Endothelial cell (in vitro differentiated cells): ENCODE results near the gene GALNT11. TPM values are rescaled to one million over a fixed set of nuclear protein-coding genes. Genes with fewer than 3 reads are reported as not detected.

Experiments
- DNase-seq: peaks from one replicate; pipeline ENCODE4 v3.0.0; 2021; ENCODE audit warnings: low spot score
- H3K27ac Mint-ChIP-seq: one replicate; pipeline ENCODE4 v1.8.0; 2021; ENCODE audit warnings: mixed read lengths, inconsistent platforms; ENCODE audit not compliant: unreplicated experiment
- H3K27me3 Mint-ChIP-seq: one replicate; pipeline ENCODE4 v1.8.0; 2021; ENCODE audit warnings: mild to moderate bottlenecking, moderate library complexity, mixed read lengths, inconsistent platforms; ENCODE audit not compliant: unreplicated experiment
- H3K36me3 Mint-ChIP-seq: one replicate; pipeline ENCODE4 v1.8.0; 2021; ENCODE audit warnings: mild to moderate bottlenecking, low read depth, mixed read lengths, inconsistent platforms; ENCODE audit not compliant: unreplicated experiment
- H3K4me1 Mint-ChIP-seq: one replicate; pipeline ENCODE4 v1.8.0; 2021; ENCODE audit warnings: mild to moderate bottlenecking, mixed read lengths, inconsistent platforms; ENCODE audit not compliant: unreplicated experiment
- H3K4me3 Mint-ChIP-seq: one replicate; pipeline ENCODE4 v1.8.0; 2021; ENCODE audit warnings: mild to moderate bottlenecking, mixed read lengths, inconsistent platforms; ENCODE audit not compliant: unreplicated experiment
- H3K9me3 Mint-ChIP-seq: one replicate; pipeline ENCODE4 v1.8.0; 2021; ENCODE audit warnings: mixed read lengths, inconsistent platforms; ENCODE audit not compliant: unreplicated experiment
- total RNA-seq: library from RNA; stranded (reverse); fragmentation: NEBNext Ultra II Directional; extraction: Animal tissue kit (Norgen Biotek cat#: 25700); gene quantifications from one replicate; pipeline ENCODE4 v1.2.1, GENCODE V29; 2021; ENCODE audit not compliant: unreplicated experiment
- TF ChIP-seq, protein P1 (sequence below): fragments of 200-600 bp; sonication (generic); IDR thresholded peaks from one replicate; pipeline ENCODE4 v1.5.0; 2021; ENCODE audit warnings: antibody characterized with exemption; ENCODE audit not compliant: unreplicated experiment

GALNT11 gene
- total RNA-seq, 1 donor from 2014 or later, result 21.2 TPM

DNA sequence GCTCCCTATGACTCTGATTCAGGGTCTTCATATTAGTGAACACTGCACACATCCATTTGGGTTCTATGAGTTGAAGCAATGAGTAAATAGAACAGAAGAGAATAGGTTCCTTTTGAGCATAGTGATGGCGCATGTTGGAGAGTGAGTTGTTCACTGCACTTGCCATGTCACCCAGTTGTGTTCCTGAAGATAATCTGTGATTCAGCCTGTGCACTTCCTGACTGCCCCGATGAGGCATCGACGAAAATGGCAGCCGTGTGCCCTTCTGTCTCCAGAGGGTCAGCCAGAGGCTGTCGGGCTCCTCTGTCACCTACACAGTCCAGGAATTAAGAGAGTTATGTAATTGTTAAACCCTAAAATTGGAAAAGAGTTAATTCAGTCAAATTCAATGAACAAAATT lies 94.7 kb downstream of the GALNT11 start:
- peaks cover 3% of the 10 kb centered on the region for H3K27me3 Mint-ChIP-seq
- no peaks in the 10 kb centered on the region for H3K9me3 Mint-ChIP-seq
- H3K36me3 Mint-ChIP-seq, result peaks cover 37% of the 10 kb centered on the region
- no peak overlapping the region for H3K27ac Mint-ChIP-seq
- H3K4me1 Mint-ChIP-seq, result no peaks in the 10 kb centered on the region
- DNase-seq, result no peak
- no peak overlapping the region for H3K4me3 Mint-ChIP-seq
- TF ChIP-seq, protein P1, sequence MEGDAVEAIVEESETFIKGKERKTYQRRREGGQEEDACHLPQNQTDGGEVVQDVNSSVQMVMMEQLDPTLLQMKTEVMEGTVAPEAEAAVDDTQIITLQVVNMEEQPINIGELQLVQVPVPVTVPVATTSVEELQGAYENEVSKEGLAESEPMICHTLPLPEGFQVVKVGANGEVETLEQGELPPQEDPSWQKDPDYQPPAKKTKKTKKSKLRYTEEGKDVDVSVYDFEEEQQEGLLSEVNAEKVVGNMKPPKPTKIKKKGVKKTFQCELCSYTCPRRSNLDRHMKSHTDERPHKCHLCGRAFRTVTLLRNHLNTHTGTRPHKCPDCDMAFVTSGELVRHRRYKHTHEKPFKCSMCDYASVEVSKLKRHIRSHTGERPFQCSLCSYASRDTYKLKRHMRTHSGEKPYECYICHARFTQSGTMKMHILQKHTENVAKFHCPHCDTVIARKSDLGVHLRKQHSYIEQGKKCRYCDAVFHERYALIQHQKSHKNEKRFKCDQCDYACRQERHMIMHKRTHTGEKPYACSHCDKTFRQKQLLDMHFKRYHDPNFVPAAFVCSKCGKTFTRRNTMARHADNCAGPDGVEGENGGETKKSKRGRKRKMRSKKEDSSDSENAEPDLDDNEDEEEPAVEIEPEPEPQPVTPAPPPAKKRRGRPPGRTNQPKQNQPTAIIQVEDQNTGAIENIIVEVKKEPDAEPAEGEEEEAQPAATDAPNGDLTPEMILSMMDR, result no peak

DNA sequence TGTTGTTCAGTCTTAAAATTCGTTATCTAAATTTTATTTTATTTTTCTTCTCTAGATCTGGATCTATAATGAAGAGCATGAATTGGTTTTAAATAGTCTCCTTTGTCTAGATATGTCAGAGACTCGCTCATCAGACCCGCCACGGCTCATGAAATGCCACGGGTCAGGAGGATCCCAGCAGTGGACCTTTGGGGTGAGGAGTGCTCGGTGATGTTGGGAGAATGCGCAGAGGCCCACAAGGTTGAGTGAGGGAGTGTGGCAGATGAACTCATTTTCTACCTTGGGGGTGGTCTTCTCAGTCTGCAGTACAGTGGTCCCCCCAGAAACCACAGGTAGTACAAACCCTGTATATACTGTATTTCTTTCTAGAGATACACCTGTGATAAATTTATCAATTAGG lies 95.3 kb downstream of the GALNT11 start:
- Mint-ChIP-seq H3K4me1 (no peaks in the 10 kb centered on the region), H3K27me3 (peaks cover 3% of the 10 kb centered on the region), H3K36me3 (peaks cover 42% of the 10 kb centered on the region), H3K4me3 (no peak overlapping the region), H3K9me3 (no peaks in the 10 kb centered on the region), H3K27ac (no peak overlapping the region)
- TF ChIP-seq, protein P1, result no peak
- DNase-seq, result no peak

DNA sequence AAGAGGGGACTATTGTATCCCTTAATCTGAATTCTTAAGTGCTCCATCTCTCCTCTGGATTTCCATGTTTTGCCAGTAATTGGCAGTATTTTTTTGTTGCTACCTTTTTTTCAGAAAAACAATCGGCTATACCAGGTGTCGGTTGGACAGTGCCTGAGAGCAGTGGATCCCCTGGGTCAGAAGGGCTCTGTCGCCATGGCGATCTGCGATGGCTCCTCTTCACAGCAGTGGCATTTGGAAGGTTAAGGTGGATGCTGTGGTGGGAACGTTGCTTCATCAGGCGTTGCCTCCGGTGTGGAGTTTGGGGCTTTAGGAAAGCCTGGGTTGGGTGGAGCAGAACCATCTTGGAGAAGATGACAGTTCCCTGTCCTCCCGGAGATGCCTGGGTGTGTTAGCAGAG lies 96.0 kb downstream of the GALNT11 start:
- no peaks in the 10 kb centered on the region for H3K9me3 Mint-ChIP-seq
- no peak overlapping the region for H3K4me3 Mint-ChIP-seq
- TF ChIP-seq, protein P1, result no peak
- DNase-seq, result no peak
- no peaks in the 10 kb centered on the region for H3K4me1 Mint-ChIP-seq
- peaks cover 43% of the 10 kb centered on the region for H3K36me3 Mint-ChIP-seq
- peaks cover 3% of the 10 kb centered on the region for H3K27me3 Mint-ChIP-seq
- peak overlapping the region; percentile 20 for H3K27ac Mint-ChIP-seq

DNA sequence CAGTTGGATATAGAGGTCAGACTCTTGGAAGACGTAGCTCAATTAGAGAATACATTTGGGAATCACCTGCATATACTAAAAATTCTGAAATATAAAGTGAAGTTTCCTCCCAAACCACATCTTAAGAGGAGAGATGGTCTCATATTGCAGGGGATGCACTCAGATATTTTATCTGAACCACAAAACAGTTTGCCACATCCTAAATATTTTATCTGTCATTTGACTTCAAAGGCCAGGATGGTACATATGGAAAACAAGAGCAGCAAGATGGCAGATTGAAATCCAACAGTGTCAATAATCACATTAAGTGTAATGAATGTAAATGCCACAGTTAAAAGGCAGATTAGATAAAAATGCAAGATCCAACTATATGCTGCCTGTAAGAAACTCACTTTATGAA lies 97.1 kb downstream of the GALNT11 start:
- Mint-ChIP-seq H3K27me3 (peaks cover 3% of the 10 kb centered on the region), H3K4me1 (no peaks in the 10 kb centered on the region), H3K36me3 (peaks cover 53% of the 10 kb centered on the region), H3K9me3 (no peaks in the 10 kb centered on the region), H3K4me3 (no peak overlapping the region), H3K27ac (no peak overlapping the region)
- TF ChIP-seq, protein P1, result no peak
- DNase-seq, result no peak

DNA sequence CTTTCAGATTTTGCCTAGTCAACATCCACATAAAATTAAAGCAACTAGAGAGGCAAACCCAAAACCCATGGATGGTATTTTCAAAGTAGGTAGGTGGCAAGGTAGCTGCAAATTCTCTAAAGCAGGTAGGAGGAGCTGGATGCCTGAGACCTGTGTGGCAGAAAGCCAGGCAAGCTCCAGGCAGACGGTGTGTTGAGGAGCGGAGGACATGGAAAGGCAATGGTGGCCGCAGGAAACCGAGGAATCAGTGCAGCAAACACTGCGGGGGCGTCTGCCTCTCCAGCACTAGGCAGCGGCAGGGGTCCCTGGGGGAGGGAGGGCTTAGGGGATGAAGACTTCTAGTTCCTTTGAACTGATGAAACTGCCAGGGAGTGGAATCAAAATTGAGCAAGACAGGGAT lies 101.3 kb downstream of the GALNT11 start:
- TF ChIP-seq, protein P1, result no peak
- Mint-ChIP-seq H3K4me1 (no peaks in the 10 kb centered on the region), H3K27ac (no peak overlapping the region), H3K36me3 (peaks cover 60% of the 10 kb centered on the region), H3K4me3 (peak overlapping the region; percentile 64), H3K9me3 (no peaks in the 10 kb centered on the region), H3K27me3 (peaks cover 4% of the 10 kb centered on the region)
- DNase-seq, result no peak
